ENCODE results near the gene NLRP5. TPM values are rescaled to one million over a fixed set of nuclear protein-coding genes. Genes with fewer than 3 reads are reported as not detected.
"Not testable (repeated sequence)": the region's sequence is repeated elsewhere in the genome, so short reads cannot be mapped to it uniquely, and the experiment has no call there.

Gene NLRP5
- total RNA-seq, 1 donor from 2014 or later: not detected

DNA sequence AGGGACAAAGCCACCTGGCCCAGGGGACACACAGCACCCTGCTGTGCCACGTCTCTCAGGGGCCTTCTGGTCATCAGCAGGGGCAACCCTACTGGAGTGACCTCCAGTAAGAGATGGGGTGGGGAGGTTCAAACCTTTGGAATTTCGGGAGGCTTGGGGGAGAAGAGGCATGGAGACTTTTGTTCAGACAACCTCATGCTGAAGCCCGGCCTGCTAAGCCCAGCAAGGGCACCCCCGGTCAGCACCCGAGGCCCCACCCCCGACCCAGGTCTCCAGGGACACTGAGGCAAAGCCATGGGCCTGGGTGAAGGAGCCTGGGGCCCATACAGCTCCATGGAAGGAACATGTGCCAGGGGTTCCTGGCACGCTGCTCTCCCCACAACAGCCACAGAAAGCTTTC lies 111.2 kb downstream of the NLRP5 start:
- H3K4me3 ChIP-seq (ENCODE audit: low read depth, low read length): no peak overlapping the region
- DNase-seq (ENCODE audit: low read depth): no peak
- TF ChIP-seq, protein P1, sequence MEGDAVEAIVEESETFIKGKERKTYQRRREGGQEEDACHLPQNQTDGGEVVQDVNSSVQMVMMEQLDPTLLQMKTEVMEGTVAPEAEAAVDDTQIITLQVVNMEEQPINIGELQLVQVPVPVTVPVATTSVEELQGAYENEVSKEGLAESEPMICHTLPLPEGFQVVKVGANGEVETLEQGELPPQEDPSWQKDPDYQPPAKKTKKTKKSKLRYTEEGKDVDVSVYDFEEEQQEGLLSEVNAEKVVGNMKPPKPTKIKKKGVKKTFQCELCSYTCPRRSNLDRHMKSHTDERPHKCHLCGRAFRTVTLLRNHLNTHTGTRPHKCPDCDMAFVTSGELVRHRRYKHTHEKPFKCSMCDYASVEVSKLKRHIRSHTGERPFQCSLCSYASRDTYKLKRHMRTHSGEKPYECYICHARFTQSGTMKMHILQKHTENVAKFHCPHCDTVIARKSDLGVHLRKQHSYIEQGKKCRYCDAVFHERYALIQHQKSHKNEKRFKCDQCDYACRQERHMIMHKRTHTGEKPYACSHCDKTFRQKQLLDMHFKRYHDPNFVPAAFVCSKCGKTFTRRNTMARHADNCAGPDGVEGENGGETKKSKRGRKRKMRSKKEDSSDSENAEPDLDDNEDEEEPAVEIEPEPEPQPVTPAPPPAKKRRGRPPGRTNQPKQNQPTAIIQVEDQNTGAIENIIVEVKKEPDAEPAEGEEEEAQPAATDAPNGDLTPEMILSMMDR (conservative IDR thresholded peaks at IDR 0.05; ENCODE audit: low read depth, low read length): no peak

DNA sequence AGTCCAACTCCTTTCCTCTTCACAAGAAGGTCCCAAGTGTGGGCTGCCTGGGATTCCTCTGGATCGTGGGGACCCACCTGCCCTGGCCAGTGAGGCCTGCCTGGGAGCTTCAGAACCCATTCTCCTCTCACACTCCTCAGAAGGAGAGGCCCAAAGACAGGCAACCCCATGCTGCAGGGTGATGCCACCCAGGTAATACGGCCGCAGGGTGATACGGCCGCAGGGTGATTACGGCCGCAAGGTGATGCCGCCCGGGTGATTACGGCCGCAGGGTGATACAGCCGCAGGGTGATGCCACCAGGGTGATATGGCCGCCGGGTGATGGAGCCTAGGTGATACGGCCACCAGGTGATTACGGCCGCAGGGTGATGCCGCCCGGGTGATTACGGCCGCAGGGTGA lies 111.7 kb downstream of the NLRP5 start:
- DNase-seq (ENCODE audit: low read depth); H3K4me3 ChIP-seq (ENCODE audit: low read depth, low read length): not testable (repeated sequence)

DNA sequence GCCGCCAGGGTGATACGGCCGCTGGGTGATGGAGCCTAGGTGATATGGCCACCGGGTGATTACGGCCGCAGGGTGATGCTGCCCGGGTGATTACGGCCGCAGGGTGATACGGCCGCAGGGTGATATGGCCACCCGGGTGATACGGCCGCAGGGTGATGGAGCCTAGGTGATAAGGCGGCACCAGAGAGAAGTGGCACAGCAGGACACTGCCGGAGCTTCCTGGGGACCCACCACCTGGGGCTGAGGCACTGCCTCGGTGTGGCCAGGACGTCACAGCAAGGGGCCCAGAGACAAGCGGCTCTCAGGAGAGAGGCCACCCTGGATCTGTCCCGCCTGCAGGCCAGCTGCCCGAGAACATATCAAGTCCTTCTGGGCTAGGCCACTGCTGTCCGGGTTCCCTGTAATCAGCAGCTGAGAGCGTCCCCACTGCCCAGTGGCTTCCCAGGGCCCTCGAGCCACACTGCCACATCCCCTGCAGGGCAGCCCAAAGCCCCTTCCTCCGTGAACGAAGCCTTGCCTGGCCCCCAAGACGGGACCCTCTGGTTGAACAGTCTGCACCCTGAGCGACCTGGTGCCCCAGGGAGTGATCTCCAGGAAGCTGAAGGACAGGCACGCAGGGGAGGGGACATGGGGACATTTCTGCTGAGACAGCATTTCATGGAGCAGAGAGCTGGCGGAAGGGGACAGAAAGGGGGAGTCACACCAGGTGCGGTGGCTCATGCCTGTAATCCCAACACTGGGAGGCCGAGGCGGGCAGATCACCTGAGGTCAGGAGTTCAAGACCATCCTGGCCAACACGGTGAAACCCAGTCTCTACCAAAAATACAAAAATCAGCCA lies 112.4 kb downstream of the NLRP5 start:
- TF ChIP-seq, protein P1 (conservative IDR thresholded peaks at IDR 0.05; ENCODE audit: low read depth, low read length): no peak
- no peak overlapping the region for H3K4me3 ChIP-seq (ENCODE audit: low read depth, low read length)
- DNase-seq (ENCODE audit: low read depth): no peak

DNA sequence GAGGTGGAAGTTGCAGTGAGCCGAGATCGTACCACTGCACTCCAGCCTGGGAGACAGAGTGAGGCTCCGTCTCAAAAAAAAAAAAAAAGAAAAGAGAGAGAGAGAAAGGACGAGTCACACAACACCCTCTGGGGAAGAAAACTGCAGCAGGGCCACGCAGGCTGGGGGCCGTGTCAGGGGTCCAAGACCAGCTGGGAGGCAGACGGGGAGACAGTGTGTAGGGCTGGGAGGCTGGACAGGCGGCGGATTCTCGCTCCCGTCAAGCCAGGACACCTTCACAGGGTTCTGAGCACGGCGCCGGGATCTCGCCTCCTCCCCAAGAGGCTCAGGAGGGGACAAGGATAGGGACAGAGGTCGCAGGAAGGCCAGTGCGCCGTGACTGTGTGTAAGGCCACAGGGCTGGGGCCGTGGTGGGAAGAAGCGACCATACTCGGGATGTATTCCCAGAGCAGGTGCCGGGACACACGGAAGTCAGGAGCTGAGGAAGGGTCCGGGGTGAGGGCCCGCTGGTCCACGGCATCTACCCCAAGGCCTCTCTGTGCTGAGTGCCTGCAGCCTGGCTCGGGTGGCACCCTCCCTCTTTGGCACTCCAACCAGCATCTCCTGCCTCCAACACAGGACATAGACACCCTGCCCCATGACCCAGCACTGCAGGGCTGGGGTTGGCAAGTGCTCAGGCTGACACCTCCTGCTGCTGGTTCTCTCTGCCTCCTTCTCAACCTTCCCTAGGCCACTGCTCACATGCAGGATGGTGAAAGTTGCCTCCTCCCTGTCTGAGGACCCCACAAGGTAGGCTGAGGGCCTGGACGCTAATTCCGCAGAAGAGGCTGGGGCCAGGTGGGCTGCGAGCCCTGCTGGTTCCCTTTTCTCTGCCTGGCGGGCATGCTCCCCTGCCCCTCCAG lies 113.3 kb downstream of the NLRP5 start:
- TF ChIP-seq, protein P1 (conservative IDR thresholded peaks at IDR 0.05; ENCODE audit: low read depth, low read length): no peak
- no peak for DNase-seq (ENCODE audit: low read depth)
- H3K4me3 ChIP-seq (ENCODE audit: low read depth, low read length): no peak overlapping the region

DNA sequence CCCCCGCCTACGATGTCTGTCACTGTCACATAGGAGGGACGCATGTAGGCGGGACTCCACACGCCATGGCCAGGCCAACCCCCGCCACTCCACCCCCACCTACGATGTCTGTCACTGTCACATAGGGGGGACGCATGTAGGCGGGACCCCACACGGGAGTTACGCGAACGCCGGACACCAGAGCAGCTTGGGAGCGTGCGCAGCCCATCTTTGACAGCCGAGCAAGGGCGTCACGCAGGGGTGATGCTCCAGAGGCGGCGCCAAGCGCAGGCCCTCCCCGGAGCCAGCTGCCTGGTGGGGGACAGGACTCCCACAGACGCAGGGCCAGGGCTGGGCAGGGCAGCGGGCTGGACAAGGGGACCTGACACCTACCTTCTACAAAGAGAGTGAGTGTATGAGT lies 114.5 kb downstream of the NLRP5 start:
- H3K4me3 ChIP-seq (ENCODE audit: low read depth, low read length): no peak overlapping the region
- DNase-seq (ENCODE audit: low read depth): no peak
- TF ChIP-seq, protein P1 (conservative IDR thresholded peaks at IDR 0.05; ENCODE audit: low read depth, low read length): no peak

DNA sequence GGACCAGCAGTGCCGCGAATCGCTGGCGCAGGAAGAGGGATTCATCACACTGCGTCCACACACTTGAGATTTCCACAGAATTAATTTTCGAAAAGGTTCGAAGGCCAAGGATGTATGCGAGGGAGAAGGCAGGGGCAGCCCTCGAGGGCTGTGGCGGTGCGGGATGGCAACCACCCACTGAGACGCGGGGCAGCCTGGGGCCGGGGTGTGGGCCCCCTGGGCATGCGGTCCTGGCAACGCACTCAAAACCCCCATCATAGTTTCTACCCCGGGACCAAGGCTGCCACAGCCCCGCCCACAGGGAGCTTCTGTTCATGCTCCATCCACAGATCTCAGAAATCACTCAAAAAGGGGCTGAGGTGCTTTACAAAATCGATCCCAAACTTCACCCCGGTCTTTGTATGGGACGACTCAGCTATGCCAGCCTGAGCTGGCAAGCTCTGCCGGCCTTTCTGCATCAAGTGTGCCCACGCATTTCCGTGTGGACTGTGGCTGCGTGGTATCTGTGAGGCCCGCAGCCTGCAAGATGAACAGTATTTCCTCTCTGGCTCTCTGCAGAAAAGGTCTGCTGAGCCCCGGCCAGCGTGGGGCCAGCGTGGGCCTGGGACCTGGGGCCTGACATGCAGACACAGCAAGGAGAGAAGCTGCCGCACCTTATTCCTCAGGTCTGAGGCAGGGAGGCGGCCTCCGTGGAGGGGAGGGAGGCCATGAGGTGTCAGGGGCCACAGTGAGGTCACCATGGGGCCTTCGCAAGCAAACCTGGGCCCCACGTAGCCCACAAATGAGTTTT lies 115.4 kb downstream of the NLRP5 start:
- no peak overlapping the region for H3K4me3 ChIP-seq (ENCODE audit: low read depth, low read length)
- TF ChIP-seq, protein P1 (conservative IDR thresholded peaks at IDR 0.05; ENCODE audit: low read depth, low read length): no peak
- no peak for DNase-seq (ENCODE audit: low read depth)
